GM21367 (cell line): Measurements from ENCODE around the gene ZNF445.
"Not testable (repeated sequence)": the region's sequence is repeated elsewhere in the genome, so short reads cannot be mapped to it uniquely, and the experiment has no call there.

Experiments
- ATAC-seq: cut with Tn5 transposase; IDR thresholded peaks from one replicate; pipeline ENCODE4 v1.9.1; 2021; ENCODE audit not compliant: unreplicated experiment

ZNF445 gene

GRCh38 chr3:44476963-44477311, 533 bp downstream of the ZNF445 start:
- ATAC-seq = no peak

- ATAC-seq = no peak
Observed at GRCh38 chr3:44476181-44476611, 1.3 kb downstream of the ZNF445 start.

GRCh38 chr3:44474886-44475285, 2.6 kb downstream of the ZNF445 start:
- not testable (repeated sequence) for ATAC-seq

GRCh38 chr3:44470430-44470829, 7.0 kb downstream of the ZNF445 start:
- ATAC-seq = no peak

- no peak for ATAC-seq
Observed at GRCh38 chr3:44469914-44470313, 7.6 kb downstream of the ZNF445 start.

- ATAC-seq = no peak
Observed at GRCh38 chr3:44468572-44469520, 8.6 kb downstream of the ZNF445 start.

- ATAC-seq = not testable (repeated sequence)
Observed at GRCh38 chr3:44468099-44468537, 9.4 kb downstream of the ZNF445 start.

GRCh38 chr3:44467241-44467640, 10.2 kb downstream of the ZNF445 start:
- no peak for ATAC-seq

GRCh38 chr3:44464920-44465319, 12.6 kb downstream of the ZNF445 start:
- not testable (repeated sequence) for ATAC-seq

GRCh38 chr3:44464509-44464908, 13.0 kb downstream of the ZNF445 start:
- no peak for ATAC-seq

- not testable (repeated sequence) for ATAC-seq
Observed at GRCh38 chr3:44460050-44460449, 17.4 kb downstream of the ZNF445 start.

GRCh38 chr3:44455318-44455717, 22.2 kb downstream of the ZNF445 start:
- ATAC-seq = no peak

GRCh38 chr3:44454258-44454657, 23.2 kb downstream of the ZNF445 start:
- ATAC-seq = no peak

- no peak for ATAC-seq
Observed at GRCh38 chr3:44451441-44451840, 26.0 kb downstream of the ZNF445 start.

- no peak for ATAC-seq
Observed at GRCh38 chr3:44446929-44447328, 30.5 kb downstream of the ZNF445 start.

- no peak for ATAC-seq
Observed at GRCh38 chr3:44445786-44446185, 31.7 kb downstream of the ZNF445 start.

- ATAC-seq = no peak
Observed at GRCh38 chr3:44444896-44445691, 32.4 kb downstream of the ZNF445 start.

GRCh38 chr3:44444437-44444836, 33.0 kb downstream of the ZNF445 start:
- no peak for ATAC-seq

- no peak for ATAC-seq
Observed at GRCh38 chr3:44442596-44443309, 34.7 kb downstream of the ZNF445 start.

- ATAC-seq = peak; percentile 96
Observed at GRCh38 chr3:44439499-44440295, 37.8 kb downstream of the ZNF445 start.
